ENCODE data around the gene PREX1. TPM values are rescaled to one million over a fixed set of nuclear protein-coding genes. Genes with fewer than 3 reads are reported as not detected.

PREX1 gene
- total RNA-seq, 1 experiment from 2014 or later: 20.0 TPM

DNA sequence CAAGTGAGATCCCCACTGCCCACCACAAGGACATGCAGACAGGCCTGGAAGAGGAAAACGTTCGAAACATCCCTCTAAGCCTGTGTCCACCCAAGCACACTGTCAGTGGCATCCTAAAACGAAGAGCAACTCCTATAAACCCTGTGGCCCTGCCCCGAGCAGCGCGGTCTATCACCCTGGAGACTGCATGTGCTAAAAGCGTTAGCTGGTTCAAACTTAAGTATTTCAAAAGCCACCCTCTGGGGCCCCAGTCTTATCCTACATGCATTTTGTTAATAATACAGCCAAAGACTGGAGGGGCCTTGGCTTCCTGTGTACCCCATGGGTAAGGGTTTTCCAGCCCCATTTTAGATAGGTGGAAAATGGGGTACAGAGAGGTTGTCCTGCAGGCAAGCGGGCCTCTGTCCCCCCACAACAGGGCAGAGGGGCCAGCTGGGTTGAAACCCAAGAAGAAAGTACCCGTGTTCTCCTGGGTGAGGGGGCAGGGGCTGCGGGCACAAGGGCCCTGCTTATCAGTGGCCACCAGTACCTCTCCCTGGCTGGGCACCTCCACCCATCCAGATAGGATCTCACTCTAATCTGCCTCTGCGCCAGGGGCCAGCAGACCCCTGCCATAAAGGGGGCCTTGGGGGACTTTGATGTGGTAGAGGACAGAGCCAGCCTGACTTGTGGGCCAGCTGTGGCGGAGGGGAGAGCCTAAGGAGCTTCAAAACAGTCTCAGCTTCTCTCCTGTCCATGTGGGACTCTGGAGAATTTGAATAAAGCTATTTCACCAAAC is 28.3 kb downstream of the PREX1 start:
- Histone ChIP-seq H3K36me3 (ENCODE audit: control insufficient read depth, insufficient read depth, low read length) (no peaks in the 10 kb centered on the region), H3K27me3 (ENCODE audit: control insufficient read depth, insufficient read depth, low read length) (no peaks in the 10 kb centered on the region), H3K27ac (ENCODE audit: low read length) (no peak overlapping the region), H3K4me1 (ENCODE audit: control insufficient read depth, insufficient read depth, low read length) (no peaks in the 10 kb centered on the region), H3K9me3 (ENCODE audit: control insufficient read depth, insufficient read depth, low read depth, low read length) (no peaks in the 10 kb centered on the region), H3K4me3 (ENCODE audit: low read depth in 2 of 2, low read length in 2 of 2) (no peak overlapping the region)
- CTCF ChIA-PET: interaction anchor here (0.6 kb wide), 1 partner anchor 406 kb away, joined by 3 read pairs; no protein-coding TSS in a partner anchor
- POLR2A ChIA-PET: no interaction called here
- no peak for ATAC-seq
- in situ Hi-C loops (cut with HindIII; ENCODE audit: low pct_unique_long_range_greater_than_20kb, low sequenced_read_pairs): no loop called here
- no TSS peak for BruUV-seq (replicated peaks)
- TF ChIP-seq SIN3A (IDR thresholded peaks at IDR 0.05; ENCODE audit: borderline replicate concordance, insufficient read depth, low read depth, low read length) (no peak), TCF7L2 (IDR thresholded peaks at IDR 0.05; ENCODE audit: low read depth, low read length) (no peak), POLR2AphosphoS5 (IDR thresholded peaks at IDR 0.05; ENCODE audit: low read depth, low read length) (no peak)
- TF ChIP-seq, protein P1, sequence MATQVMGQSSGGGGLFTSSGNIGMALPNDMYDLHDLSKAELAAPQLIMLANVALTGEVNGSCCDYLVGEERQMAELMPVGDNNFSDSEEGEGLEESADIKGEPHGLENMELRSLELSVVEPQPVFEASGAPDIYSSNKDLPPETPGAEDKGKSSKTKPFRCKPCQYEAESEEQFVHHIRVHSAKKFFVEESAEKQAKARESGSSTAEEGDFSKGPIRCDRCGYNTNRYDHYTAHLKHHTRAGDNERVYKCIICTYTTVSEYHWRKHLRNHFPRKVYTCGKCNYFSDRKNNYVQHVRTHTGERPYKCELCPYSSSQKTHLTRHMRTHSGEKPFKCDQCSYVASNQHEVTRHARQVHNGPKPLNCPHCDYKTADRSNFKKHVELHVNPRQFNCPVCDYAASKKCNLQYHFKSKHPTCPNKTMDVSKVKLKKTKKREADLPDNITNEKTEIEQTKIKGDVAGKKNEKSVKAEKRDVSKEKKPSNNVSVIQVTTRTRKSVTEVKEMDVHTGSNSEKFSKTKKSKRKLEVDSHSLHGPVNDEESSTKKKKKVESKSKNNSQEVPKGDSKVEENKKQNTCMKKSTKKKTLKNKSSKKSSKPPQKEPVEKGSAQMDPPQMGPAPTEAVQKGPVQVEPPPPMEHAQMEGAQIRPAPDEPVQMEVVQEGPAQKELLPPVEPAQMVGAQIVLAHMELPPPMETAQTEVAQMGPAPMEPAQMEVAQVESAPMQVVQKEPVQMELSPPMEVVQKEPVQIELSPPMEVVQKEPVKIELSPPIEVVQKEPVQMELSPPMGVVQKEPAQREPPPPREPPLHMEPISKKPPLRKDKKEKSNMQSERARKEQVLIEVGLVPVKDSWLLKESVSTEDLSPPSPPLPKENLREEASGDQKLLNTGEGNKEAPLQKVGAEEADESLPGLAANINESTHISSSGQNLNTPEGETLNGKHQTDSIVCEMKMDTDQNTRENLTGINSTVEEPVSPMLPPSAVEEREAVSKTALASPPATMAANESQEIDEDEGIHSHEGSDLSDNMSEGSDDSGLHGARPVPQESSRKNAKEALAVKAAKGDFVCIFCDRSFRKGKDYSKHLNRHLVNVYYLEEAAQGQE (IDR thresholded peaks at IDR 0.05; ENCODE audit: insufficient read depth in 1 of 2, low read depth in 2 of 2, low read length in 1 of 2): no peak
- TF ChIP-seq, protein P2, sequence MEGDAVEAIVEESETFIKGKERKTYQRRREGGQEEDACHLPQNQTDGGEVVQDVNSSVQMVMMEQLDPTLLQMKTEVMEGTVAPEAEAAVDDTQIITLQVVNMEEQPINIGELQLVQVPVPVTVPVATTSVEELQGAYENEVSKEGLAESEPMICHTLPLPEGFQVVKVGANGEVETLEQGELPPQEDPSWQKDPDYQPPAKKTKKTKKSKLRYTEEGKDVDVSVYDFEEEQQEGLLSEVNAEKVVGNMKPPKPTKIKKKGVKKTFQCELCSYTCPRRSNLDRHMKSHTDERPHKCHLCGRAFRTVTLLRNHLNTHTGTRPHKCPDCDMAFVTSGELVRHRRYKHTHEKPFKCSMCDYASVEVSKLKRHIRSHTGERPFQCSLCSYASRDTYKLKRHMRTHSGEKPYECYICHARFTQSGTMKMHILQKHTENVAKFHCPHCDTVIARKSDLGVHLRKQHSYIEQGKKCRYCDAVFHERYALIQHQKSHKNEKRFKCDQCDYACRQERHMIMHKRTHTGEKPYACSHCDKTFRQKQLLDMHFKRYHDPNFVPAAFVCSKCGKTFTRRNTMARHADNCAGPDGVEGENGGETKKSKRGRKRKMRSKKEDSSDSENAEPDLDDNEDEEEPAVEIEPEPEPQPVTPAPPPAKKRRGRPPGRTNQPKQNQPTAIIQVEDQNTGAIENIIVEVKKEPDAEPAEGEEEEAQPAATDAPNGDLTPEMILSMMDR (IDR thresholded peaks at IDR 0.05): no peak
- intact Hi-C loops (cut with micrococcal nuclease; ENCODE audit: unreplicated experiment): no loop called here
- no peak for DNase-seq (ENCODE audit: low read depth, low spot score)

DNA sequence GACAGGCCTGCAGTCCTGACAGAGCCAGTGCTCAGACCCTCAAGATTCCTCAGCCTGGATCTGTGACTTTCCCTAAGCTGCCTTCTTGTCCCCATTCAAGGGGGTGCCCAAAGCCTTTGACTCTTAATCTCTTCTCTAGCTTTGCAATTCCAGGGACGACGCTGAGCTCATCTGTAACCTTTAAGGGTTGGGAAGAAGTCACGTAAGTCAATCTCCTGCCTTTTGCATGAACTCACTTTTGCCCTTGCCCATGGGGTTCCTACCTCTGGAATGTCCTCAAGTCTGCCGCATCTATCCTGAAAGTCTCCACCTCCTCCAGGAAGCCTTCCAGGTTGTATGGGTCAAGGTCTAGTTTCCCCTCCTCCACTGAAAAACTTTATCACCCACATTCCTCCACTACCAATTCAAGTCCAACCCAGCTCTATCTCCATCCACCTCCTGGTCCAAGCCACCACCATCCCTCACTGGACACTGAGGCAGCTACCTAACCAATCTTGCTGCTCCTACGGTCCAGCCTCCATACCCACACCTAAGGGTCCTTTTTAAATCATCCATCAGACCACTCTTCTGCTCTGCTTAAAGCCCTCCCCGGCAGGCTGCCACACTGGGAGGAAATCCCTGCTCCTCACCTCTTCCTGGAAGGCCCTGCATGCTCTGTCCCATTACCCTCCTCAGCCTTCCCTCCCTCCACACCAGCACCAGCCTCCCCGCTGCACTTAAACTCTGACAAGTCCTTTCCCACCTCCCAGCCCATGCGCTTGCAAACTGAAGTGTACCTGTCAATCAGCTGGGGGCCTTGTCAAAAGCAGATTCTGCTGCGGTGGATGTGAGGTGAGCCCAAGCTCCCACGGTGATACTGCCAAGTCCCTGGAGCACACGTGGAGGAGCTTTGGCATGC is 29.7 kb downstream of the PREX1 start:
- ChIA-PET CTCF (no interaction called here), POLR2A (interaction anchor here (0.5 kb wide), 1 partner anchor 91 kb away, joined by 4 read pairs; no protein-coding TSS in a partner anchor)
- Histone ChIP-seq H3K4me3 (ENCODE audit: low read depth in 2 of 2, low read length in 2 of 2) (no peak overlapping the region), H3K27ac (ENCODE audit: low read length) (no peak overlapping the region), H3K4me1 (ENCODE audit: control insufficient read depth, insufficient read depth, low read length) (no peaks in the 10 kb centered on the region), H3K36me3 (ENCODE audit: control insufficient read depth, insufficient read depth, low read length) (no peaks in the 10 kb centered on the region), H3K27me3 (ENCODE audit: control insufficient read depth, insufficient read depth, low read length) (no peaks in the 10 kb centered on the region), H3K9me3 (ENCODE audit: control insufficient read depth, insufficient read depth, low read depth, low read length) (no peaks in the 10 kb centered on the region)
- DNase-seq (ENCODE audit: low read depth, low spot score) (no peak), ATAC-seq (no peak)
- no TSS peak for BruUV-seq (replicated peaks)
- in situ Hi-C loops (cut with HindIII; ENCODE audit: low pct_unique_long_range_greater_than_20kb, low sequenced_read_pairs) (no loop called here), intact Hi-C loops (cut with micrococcal nuclease; ENCODE audit: unreplicated experiment) (no loop called here)
- TF ChIP-seq TCF7L2 (IDR thresholded peaks at IDR 0.05; ENCODE audit: low read depth, low read length) (no peak), POLR2AphosphoS5 (IDR thresholded peaks at IDR 0.05; ENCODE audit: low read depth, low read length) (no peak), SIN3A (IDR thresholded peaks at IDR 0.05; ENCODE audit: borderline replicate concordance, insufficient read depth, low read depth, low read length) (no peak)
- TF ChIP-seq, protein P2 (IDR thresholded peaks at IDR 0.05): no peak
- TF ChIP-seq, protein P1 (IDR thresholded peaks at IDR 0.05; ENCODE audit: insufficient read depth in 1 of 2, low read depth in 2 of 2, low read length in 1 of 2): no peak

All from Panc1 (cell line).